ENCODE measurements around the gene C20orf202. TPM values are rescaled to one million over a fixed set of nuclear protein-coding genes. Genes with fewer than 3 reads are reported as not detected.

The C20orf202 gene
- total and polyA plus RNA-seq, 2 donors, result 0.09 to 0.21 TPM

Other genes with a start within 250 kb of the C20orf202 start
- gene RSPO4, start 201.1 kb upstream of the C20orf202 start, total RNA-seq, result not detected
- gene RSPO4, start 201.1 kb upstream of the C20orf202 start, polyA plus RNA-seq, result 0.08 TPM
- 29.3 TPM for gene PSMF1, start 84.9 kb upstream of the C20orf202 start, total RNA-seq
- 100 TPM for gene PSMF1, start 84.9 kb upstream of the C20orf202 start, polyA plus RNA-seq
- gene TMEM74B, start 18.5 kb upstream of the C20orf202 start, total RNA-seq, result 0.53 TPM
- gene TMEM74B, start 18.5 kb upstream of the C20orf202 start, polyA plus RNA-seq, result 0.42 TPM
- not detected for gene RAD21L1, start 22.6 kb downstream of the C20orf202 start, total RNA-seq
- gene RAD21L1, start 22.6 kb downstream of the C20orf202 start, polyA plus RNA-seq, result not detected
- gene SNPH, start 62.8 kb downstream of the C20orf202 start, total RNA-seq, result 3.5 TPM
- 7.3 TPM for gene SNPH, start 62.8 kb downstream of the C20orf202 start, polyA plus RNA-seq
- gene SDCBP2, start 125.7 kb downstream of the C20orf202 start, total RNA-seq, result 1.9 TPM
- 12.7 TPM for gene SDCBP2, start 125.7 kb downstream of the C20orf202 start, polyA plus RNA-seq
- gene FKBP1A, start 189.6 kb downstream of the C20orf202 start, total RNA-seq, result 96.6 TPM
- 253 TPM for gene FKBP1A, start 189.6 kb downstream of the C20orf202 start, polyA plus RNA-seq

All from urinary bladder (tissue), 2 donors.